Sigmoid colon (tissue), 4 donors: ENCODE measurements around the gene IRX2.

Experiments
- CTCF ChIP-seq, 4 experiments: fragments of 450-650 bp in 3 of 4; fragments of 200-600 bp in 1 of 4; IDR thresholded peaks; one replicate each; pipeline ENCODE4 v1.5.1; 2016 to 2019; ENCODE audit warnings: antibody characterized with exemption in 4 of 4, mild to moderate bottlenecking in 3 of 4, moderate library complexity in 2 of 4
- EP300 ChIP-seq, 4 donors: sonication (generic); formaldehyde crosslinking; IDR thresholded peaks; one replicate each; pipeline ENCODE4 v1.6.1; 2017; ENCODE audit warnings: antibody characterized with exemption in 4 of 4
- POLR2A ChIP-seq, 2 donors: fragments of 450-650 bp; IDR thresholded peaks; one replicate each; pipeline ENCODE4 v1.6.1; 2016; ENCODE audit warnings: antibody characterized with exemption in 2 of 2, mild to moderate bottlenecking in 2 of 2, moderate library complexity in 2 of 2
- POLR2AphosphoS5 ChIP-seq, 4 donors: sonication (generic); formaldehyde crosslinking; IDR thresholded peaks; one replicate each; pipeline ENCODE4 v1.6.1; 2017; ENCODE audit warnings: antibody characterized with exemption in 4 of 4

- TF ChIP-seq POLR2A (IDR thresholded peaks at IDR 0.05) (no peak), CTCF (IDR thresholded peaks at IDR 0.05) (no peak), POLR2AphosphoS5 (IDR thresholded peaks at IDR 0.05) (no peak), EP300 (IDR thresholded peaks at IDR 0.05) (no peak)
These were observed 14.6 kb downstream of the IRX2 start for GRCh38 chr5:2736872-2737271.
